LNCaP clone FGC (cell line): ENCODE measurements around the gene SEMA7A.

ENCODE experiments used
- DNase-seq: peaks from one replicate; pipeline ENCODE4 v3.0.0-alpha.2; 2011; ENCODE audit warnings: low read depth
- H3K4me3 ChIP-seq: 2 replicates; pipeline ENCODE4 v1.5.1; 2011; ENCODE audit warnings: mild to moderate bottlenecking, low read depth, low read length, control low read depth
- CTCF ChIP-seq: IDR thresholded peaks from 2 replicates; pipeline ENCODE4 v1.5.1; 2012; ENCODE audit warnings: mild to moderate bottlenecking; ENCODE audit not compliant: control insufficient read depth, insufficient read depth; ENCODE audit errors: extremely low read depth

SEMA7A gene

GRCh38 chr15:74423431-74424257 lies 10.1 kb downstream of the SEMA7A start:
- no peak for DNase-seq
- no peak overlapping the region for H3K4me3 ChIP-seq
- no peak for TF ChIP-seq CTCF

- H3K4me3 ChIP-seq, result no peak overlapping the region
- no peak for TF ChIP-seq CTCF
- DNase-seq, result no peak
These were observed 10.9 kb downstream of the SEMA7A start for GRCh38 chr15:74422652-74423430.

- TF ChIP-seq CTCF, result no peak
- DNase-seq, result no peak
- no peak overlapping the region for H3K4me3 ChIP-seq
These were observed 11.5 kb downstream of the SEMA7A start for GRCh38 chr15:74422265-74422651.

DNA sequence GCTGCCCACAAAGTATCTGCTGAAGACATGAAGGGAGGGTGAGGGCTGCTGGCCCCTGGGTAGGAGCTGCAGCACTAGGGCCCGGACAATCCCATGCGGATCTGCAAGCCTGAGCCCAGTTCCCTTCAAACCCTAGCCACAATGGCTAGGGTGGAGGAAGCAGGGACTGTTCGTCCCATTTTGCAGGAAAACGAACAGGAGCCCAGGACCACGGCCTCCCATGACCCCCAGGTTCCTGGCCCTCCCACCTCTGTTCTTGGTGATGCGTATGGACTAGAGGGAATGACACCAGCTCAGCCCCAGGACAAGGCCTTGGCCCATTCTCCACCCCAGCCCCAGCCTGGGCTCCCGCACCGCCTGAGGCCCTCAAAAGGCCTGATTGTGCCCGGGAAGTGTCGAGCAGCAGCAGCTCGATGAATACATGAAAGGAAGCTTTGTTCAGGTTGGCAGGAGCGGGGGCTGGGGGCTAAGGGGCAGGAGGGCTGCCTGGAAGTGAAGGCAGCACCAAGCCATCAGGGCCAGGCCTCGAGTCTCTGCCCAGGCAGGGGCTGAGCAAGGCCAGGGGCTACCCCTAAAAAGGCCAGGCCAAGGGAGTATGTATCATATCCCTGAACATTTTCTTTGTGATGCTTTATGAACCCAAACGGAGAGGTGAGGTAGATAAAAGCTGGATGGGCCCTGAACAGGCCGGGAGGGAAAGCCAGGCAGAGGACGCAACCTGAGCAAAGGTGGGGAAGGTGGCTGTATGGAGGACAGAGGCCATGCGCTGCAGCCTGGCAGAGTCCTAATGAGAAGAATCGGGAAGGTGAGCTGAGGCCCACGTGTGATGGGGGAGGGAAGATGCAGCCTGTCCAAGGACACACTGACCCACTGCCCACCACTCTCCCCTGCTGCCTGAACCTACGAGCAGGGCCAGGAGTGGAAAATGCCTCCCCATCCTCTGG lies 12.2 kb downstream of the SEMA7A start:
- no peak for DNase-seq
- no peak overlapping the region for H3K4me3 ChIP-seq
- no peak for TF ChIP-seq CTCF

- TF ChIP-seq CTCF, result no peak
- no peak overlapping the region for H3K4me3 ChIP-seq
- no peak for DNase-seq
These were observed 13.4 kb downstream of the SEMA7A start for GRCh38 chr15:74420193-74420905.

DNA sequence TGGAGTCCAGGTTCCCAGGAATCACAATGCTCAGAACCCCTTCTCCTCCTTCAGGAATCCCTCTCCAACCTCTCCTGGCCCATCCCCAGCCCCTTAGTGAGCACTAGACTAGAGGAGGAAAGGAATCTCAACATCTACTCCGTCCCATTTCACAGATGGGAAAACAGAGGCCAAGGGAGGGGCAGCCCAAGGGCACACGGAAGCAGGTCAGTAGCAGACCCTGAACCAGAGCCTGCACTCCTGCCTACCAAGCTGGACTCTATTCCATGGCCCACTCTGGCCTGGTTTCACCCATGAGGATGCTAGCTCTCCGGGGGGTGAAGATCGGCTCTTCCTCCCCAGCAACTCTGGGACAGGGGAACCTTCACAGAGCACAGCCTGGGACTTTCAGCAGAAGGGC lies 14.3 kb downstream of the SEMA7A start:
- DNase-seq, result no peak
- H3K4me3 ChIP-seq, result no peak overlapping the region
- TF ChIP-seq CTCF, result no peak
